IMR-90 (cell line): ENCODE data around the gene CCM2. TPM values are rescaled to one million over a fixed set of nuclear protein-coding genes. Genes with fewer than 3 reads are reported as not detected.

ENCODE experiments used
- ATAC-seq: fragments of 200-7000 bp; cut with Tn5 transposase; 2 replicates; pipeline ENCODE4 v1.9.1; 2020; ENCODE audit warnings: low read depth, mild to moderate bottlenecking, moderate library complexity
- BruUV-seq: library from RNA; stranded (reverse); fragments of 400-500 nt; replicated peaks from 2 replicates; lab custom pipeline; 2021; lab: Mats Ljungman, UMichigan
- CTCF ChIA-PET: fragments of 300-600 bp; formaldehyde crosslinking; extraction: SDS; loops from one replicate; lab custom pipeline; 2021; ENCODE audit warnings: antibody characterized with exemption; lab: Yijun Ruan, JAX
- POLR2A ChIA-PET: fragments of 300-600 bp; sonication (Branson Sonifier 250); formaldehyde crosslinking; loops from one replicate; lab custom pipeline; 2022; ENCODE audit warnings: antibody characterized with exemption; ENCODE audit not compliant: unreplicated experiment; lab: Charles Lee
- DNase-seq: peaks from one replicate; pipeline ENCODE4 v3.0.0; 2013
- H2AFZ ChIP-seq: replicated peaks from 2 replicates; pipeline ENCODE3; 2013; ENCODE audit warnings: low read length, mild to moderate bottlenecking; ENCODE audit not compliant: poor library complexity
- H2AK5ac ChIP-seq: 2 replicates; pipeline ENCODE4 v1.6.1; 2013; ENCODE audit warnings: low read depth, low read length, inconsistent platforms
- H2AK9ac ChIP-seq: replicated peaks from 2 replicates; pipeline ENCODE3; 2013; ENCODE audit warnings: mild to moderate bottlenecking, low read depth, low read length, moderate library complexity; ENCODE audit not compliant: poor library complexity
- H2BK120ac ChIP-seq: 2 replicates; pipeline ENCODE4 v1.6.1; 2013; ENCODE audit warnings: low read depth, low read length, inconsistent platforms
- H2BK15ac ChIP-seq: 3 replicates; pipeline ENCODE4 v1.6.1; 2013; ENCODE audit warnings: low read depth, low read length, inconsistent platforms
- H2BK20ac ChIP-seq: 2 replicates; pipeline ENCODE4 v1.6.1; 2013; ENCODE audit warnings: low read depth, mild to moderate bottlenecking, inconsistent platforms, low read length, moderate library complexity
- H2BK5ac ChIP-seq: 2 replicates; pipeline ENCODE4 v1.6.1; 2013; ENCODE audit warnings: mild to moderate bottlenecking, low read depth, low read length, inconsistent platforms; ENCODE audit not compliant: poor library complexity, severe bottlenecking
- H3K14ac ChIP-seq: replicated peaks from 2 replicates; pipeline ENCODE4 v1.6.1; 2013; ENCODE audit warnings: low read depth, low read length, inconsistent platforms
- H3K18ac ChIP-seq: 2 replicates; pipeline ENCODE4 v1.6.1; 2013; ENCODE audit warnings: low read depth, low read length, control low read depth
- H3K23ac ChIP-seq: 2 replicates; pipeline ENCODE4 v1.6.1; 2013; ENCODE audit warnings: low read depth, low read length, inconsistent platforms
- H3K27ac ChIP-seq: 2 replicates; pipeline ENCODE4 v1.5.1; 2013; ENCODE audit warnings: mild to moderate bottlenecking, control low read depth, low read length; ENCODE audit not compliant: insufficient read depth
- H3K27me3 ChIP-seq: 2 replicates; pipeline ENCODE4 v1.6.1; 2013; ENCODE audit warnings: low read length; ENCODE audit not compliant: control insufficient read depth, insufficient read depth
- H3K36me3 ChIP-seq: 2 replicates; pipeline ENCODE4 v1.6.1; 2013; ENCODE audit warnings: low read length, mixed read lengths; ENCODE audit not compliant: control insufficient read depth, insufficient read depth
- H3K4ac ChIP-seq: 2 replicates; pipeline ENCODE4 v1.6.1; 2013; ENCODE audit warnings: low read depth, low read length, inconsistent platforms
- H3K4me1 ChIP-seq: 2 replicates; pipeline ENCODE4 v1.6.1; 2013; ENCODE audit warnings: low read length, mixed read lengths; ENCODE audit not compliant: control insufficient read depth, insufficient read depth
- H3K4me2 ChIP-seq: 2 replicates; pipeline ENCODE4 v1.6.1; 2013; ENCODE audit warnings: low read depth, mild to moderate bottlenecking, control low read depth, low read length, moderate library complexity
- H3K4me3 ChIP-seq: 2 replicates; pipeline ENCODE4 v1.5.1; 2013; ENCODE audit warnings: low read depth, mild to moderate bottlenecking, control low read depth, low read length, moderate library complexity; ENCODE audit not compliant: insufficient read depth
- H3K56ac ChIP-seq: 2 replicates; pipeline ENCODE4 v1.6.1; 2013; ENCODE audit warnings: low read length, inconsistent platforms; ENCODE audit not compliant: insufficient read depth; ENCODE audit errors: extremely low read depth
- H3K79me1 ChIP-seq, 2 experiments: 2 replicates each; pipeline ENCODE4 v1.6.1; 2013; ENCODE audit warnings: low read length in 2 of 2, inconsistent platforms in 1 of 2, low read depth in 1 of 2
- H3K9ac ChIP-seq: 2 replicates; pipeline ENCODE4 v1.6.1; 2013; ENCODE audit warnings: low read depth, low read length, control low read depth
- H3K9me1 ChIP-seq: 2 replicates; pipeline ENCODE4 v1.6.1; 2013; ENCODE audit warnings: low read length, inconsistent platforms; ENCODE audit not compliant: insufficient read depth
- H3K9me3 ChIP-seq: 2 replicates; pipeline ENCODE4 v1.6.1; 2013; ENCODE audit warnings: low read length; ENCODE audit not compliant: control insufficient read depth, insufficient read depth
- H4K20me1 ChIP-seq: 2 replicates; pipeline ENCODE4 v1.6.1; 2013; ENCODE audit warnings: low read length, inconsistent platforms; ENCODE audit not compliant: insufficient read depth
- H4K5ac ChIP-seq: 2 replicates; pipeline ENCODE4 v1.6.1; 2013; ENCODE audit warnings: mild to moderate bottlenecking, low read depth, low read length, control low read depth
- H4K8ac ChIP-seq, 2 experiments: 2 replicates each; pipeline ENCODE4 v1.6.1; 2013; ENCODE audit warnings: low read depth in 2 of 2, low read length in 2 of 2, control low read depth in 1 of 2, inconsistent platforms in 1 of 2
- H4K91ac ChIP-seq: 2 replicates; pipeline ENCODE4 v1.6.1; 2013; ENCODE audit warnings: low read depth, low read length, inconsistent platforms; ENCODE audit not compliant: insufficient read depth
- BHLHE40 ChIP-seq: fragments of 150-350 bp; IDR thresholded peaks from 2 replicates; pipeline ENCODE4 v1.6.1; 2016; ENCODE audit warnings: mild to moderate bottlenecking, low read depth, low read length
- CHD1 ChIP-seq: IDR thresholded peaks from 2 replicates; pipeline ENCODE4 v1.6.1; 2012; ENCODE audit warnings: low read depth, low read length, improper control_type of control experiment
- MAZ ChIP-seq: IDR thresholded peaks from 2 replicates; pipeline ENCODE4 v1.6.1; 2012; ENCODE audit warnings: low read depth, mild to moderate bottlenecking, low read length, improper control_type of control experiment, moderate library complexity, borderline replicate concordance
- MXI1 ChIP-seq: IDR thresholded peaks from 2 replicates; pipeline ENCODE4 v1.6.1; 2012; ENCODE audit warnings: low read depth, mild to moderate bottlenecking, low read length, moderate library complexity, borderline replicate concordance
- RCOR1 ChIP-seq: IDR thresholded peaks from 2 replicates; pipeline ENCODE4 v1.6.1; 2012; ENCODE audit warnings: mild to moderate bottlenecking, low read length, improper control_type of control experiment; ENCODE audit not compliant: insufficient replicate concordance
- SMC3 ChIP-seq: fragments of 150-350 bp; IDR thresholded peaks from 2 replicates; pipeline ENCODE4 v1.6.1; 2016; ENCODE audit warnings: low read depth, mild to moderate bottlenecking, antibody characterized with exemption, low read length, moderate library complexity
- WGBS, 2 experiments: methylation state at CpG; one replicate each; pipeline versions ENCODE4 v1.1.5 to v1.1.7; 2013; ENCODE audit warnings: missing lambda C conversion rate in 2 of 2; ENCODE audit not compliant: insufficient read length in 1 of 2; ENCODE audit errors: extremely low coverage in 2 of 2; 5-methylcytosine and 5-hydroxymethylcytosine counted together
- dilution Hi-C: fragments of 300-500 bp; cut with HindIII; formaldehyde crosslinking; loops from one replicate; pipeline ENCODE4 v1.14.3; 2018; ENCODE audit warnings: low sequenced_read_pairs; ENCODE audit not compliant: unreplicated experiment
- in situ Hi-C: fragments of 300-500 bp; cut with MboI; formaldehyde crosslinking; loops from 3 replicates; pipeline ENCODE4 v1.14.3; 2019; ENCODE audit warnings: low sequenced_read_pairs, inconsistent platforms, mixed read lengths
- intact Hi-C: fragments of 100-400 bp; cut with micrococcal nuclease; formaldehyde crosslinking; loops from 2 replicates; pipeline ENCODE4 v1.10.0; 2022
- polyA plus RNA-seq, 3 experiments: library from polyadenylated mRNA; depleted of rRNA; stranded (reverse); fragments of >200 nt; gene quantifications; 2 replicates each; pipeline ENCODE4 v1.2.3, GENCODE V29; 2012; ENCODE audit warnings: low replicate concordance in 1 of 3
- total RNA-seq: library from RNA; depleted of rRNA; stranded (reverse); fragments of >200 nt; gene quantifications from 2 replicates; pipeline ENCODE4 v1.2.3, GENCODE V29; 2012
- TF ChIP-seq, protein P1 (sequence below): conservative IDR thresholded peaks from 2 replicates; pipeline ENCODE4 v1.5.1; 2012; ENCODE audit warnings: mild to moderate bottlenecking, low read depth, low read length, improper control_type of control experiment
- TF ChIP-seq, protein P2 (sequence below): fragments of 150-350 bp; IDR thresholded peaks from 2 replicates; pipeline ENCODE4 v1.6.1; 2016; ENCODE audit warnings: low read depth, mild to moderate bottlenecking, low read length, moderate library complexity, borderline replicate concordance
- TF ChIP-seq, protein P3 (sequence below): fragments of 150-350 bp; IDR thresholded peaks from 2 replicates; pipeline ENCODE4 v1.6.1; 2017; ENCODE audit warnings: mild to moderate bottlenecking, antibody characterized with exemption, low read length, low read depth

CCM2 gene
- total and polyA plus RNA-seq, 2 of the 4 experiments (the other 2 are of a cell fraction): 65.2 to 78.5 TPM

DNA sequence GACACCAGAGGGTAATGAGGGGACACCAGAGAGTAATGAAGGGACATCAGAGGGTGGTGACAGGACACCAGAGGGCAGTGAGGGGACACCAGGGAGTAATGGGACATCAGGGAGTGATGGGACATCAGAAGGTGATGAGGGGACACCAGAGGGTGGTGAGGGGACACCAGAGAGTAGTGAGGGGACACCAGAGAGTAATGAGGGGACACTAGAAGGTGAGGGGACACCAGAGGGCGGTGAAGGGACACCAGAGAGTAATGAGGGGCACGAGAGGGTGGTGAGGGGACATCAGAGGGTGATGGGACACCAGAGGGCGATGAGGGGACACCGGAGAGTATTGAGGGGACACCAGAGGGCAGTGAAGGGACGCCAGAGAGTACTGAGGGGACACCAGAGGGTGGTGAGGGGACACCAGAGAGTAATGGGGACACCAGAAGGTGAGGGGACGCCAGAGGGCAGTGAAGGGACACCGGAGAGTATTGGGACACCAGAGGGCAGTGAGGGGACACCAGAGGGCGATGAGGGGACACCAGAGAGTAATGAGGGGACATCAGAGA lies 78.2 kb downstream of the CCM2 start:
- DNase-seq: no peak
- Histone ChIP-seq H3K9ac (no peak overlapping the region), H4K8ac (no peak overlapping the region), H4K20me1 (peaks cover 4% of the 10 kb centered on the region; the same call in 1 of the 2 replicates), H2BK15ac (no peak overlapping the region), H3K56ac (no peak overlapping the region), H2BK20ac (no peak overlapping the region), H3K9me3 (no peaks in the 10 kb centered on the region), H3K4me1 (no peaks in the 10 kb centered on the region), H2BK5ac (no peak overlapping the region), H3K4ac (no peak overlapping the region), H2AFZ (peak overlapping the region; percentile 43), H4K5ac (no peak overlapping the region), H3K4me2 (no peak overlapping the region), H3K18ac (no peak overlapping the region), H3K23ac (no peak overlapping the region), H3K14ac (no peak overlapping the region), H3K4me3 (no peak overlapping the region), H2BK120ac (no peak overlapping the region), H3K79me1 (no peaks in the 10 kb centered on the region; a peak in 1 of 4 replicates), H3K27me3 (no peaks in the 10 kb centered on the region), H2AK5ac (no peak overlapping the region), H4K91ac (no peak overlapping the region), H2AK9ac (no peak overlapping the region), H3K9me1 (peaks cover 16% of the 10 kb centered on the region), H3K27ac (no peak overlapping the region), H3K36me3 (peaks cover 50% of the 10 kb centered on the region)
- 89% methylated on average over 7 of the region's 8 CpGs; no CpG with 5 or more reads in 1 of the 2 experiments for WGBS, 2 experiments
- TF ChIP-seq BHLHE40: no peak
- TF ChIP-seq CHD1: no peak
- TF ChIP-seq, protein P1, sequence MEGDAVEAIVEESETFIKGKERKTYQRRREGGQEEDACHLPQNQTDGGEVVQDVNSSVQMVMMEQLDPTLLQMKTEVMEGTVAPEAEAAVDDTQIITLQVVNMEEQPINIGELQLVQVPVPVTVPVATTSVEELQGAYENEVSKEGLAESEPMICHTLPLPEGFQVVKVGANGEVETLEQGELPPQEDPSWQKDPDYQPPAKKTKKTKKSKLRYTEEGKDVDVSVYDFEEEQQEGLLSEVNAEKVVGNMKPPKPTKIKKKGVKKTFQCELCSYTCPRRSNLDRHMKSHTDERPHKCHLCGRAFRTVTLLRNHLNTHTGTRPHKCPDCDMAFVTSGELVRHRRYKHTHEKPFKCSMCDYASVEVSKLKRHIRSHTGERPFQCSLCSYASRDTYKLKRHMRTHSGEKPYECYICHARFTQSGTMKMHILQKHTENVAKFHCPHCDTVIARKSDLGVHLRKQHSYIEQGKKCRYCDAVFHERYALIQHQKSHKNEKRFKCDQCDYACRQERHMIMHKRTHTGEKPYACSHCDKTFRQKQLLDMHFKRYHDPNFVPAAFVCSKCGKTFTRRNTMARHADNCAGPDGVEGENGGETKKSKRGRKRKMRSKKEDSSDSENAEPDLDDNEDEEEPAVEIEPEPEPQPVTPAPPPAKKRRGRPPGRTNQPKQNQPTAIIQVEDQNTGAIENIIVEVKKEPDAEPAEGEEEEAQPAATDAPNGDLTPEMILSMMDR: no peak
- TF ChIP-seq, protein P2, sequence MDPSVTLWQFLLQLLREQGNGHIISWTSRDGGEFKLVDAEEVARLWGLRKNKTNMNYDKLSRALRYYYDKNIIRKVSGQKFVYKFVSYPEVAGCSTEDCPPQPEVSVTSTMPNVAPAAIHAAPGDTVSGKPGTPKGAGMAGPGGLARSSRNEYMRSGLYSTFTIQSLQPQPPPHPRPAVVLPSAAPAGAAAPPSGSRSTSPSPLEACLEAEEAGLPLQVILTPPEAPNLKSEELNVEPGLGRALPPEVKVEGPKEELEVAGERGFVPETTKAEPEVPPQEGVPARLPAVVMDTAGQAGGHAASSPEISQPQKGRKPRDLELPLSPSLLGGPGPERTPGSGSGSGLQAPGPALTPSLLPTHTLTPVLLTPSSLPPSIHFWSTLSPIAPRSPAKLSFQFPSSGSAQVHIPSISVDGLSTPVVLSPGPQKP: no peak
- TF ChIP-seq, protein P3, sequence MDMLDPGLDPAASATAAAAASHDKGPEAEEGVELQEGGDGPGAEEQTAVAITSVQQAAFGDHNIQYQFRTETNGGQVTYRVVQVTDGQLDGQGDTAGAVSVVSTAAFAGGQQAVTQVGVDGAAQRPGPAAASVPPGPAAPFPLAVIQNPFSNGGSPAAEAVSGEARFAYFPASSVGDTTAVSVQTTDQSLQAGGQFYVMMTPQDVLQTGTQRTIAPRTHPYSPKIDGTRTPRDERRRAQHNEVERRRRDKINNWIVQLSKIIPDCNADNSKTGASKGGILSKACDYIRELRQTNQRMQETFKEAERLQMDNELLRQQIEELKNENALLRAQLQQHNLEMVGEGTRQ: no peak
- no peak for TF ChIP-seq MAZ
- TF ChIP-seq RCOR1: no peak
- TF ChIP-seq SMC3: no peak
- TF ChIP-seq MXI1: no peak
- ChIA-PET CTCF (no interaction called here), POLR2A (no interaction called here)
- BruUV-seq: no TSS peak
- dilution Hi-C loops (no loop called here), in situ Hi-C loops (no loop called here), intact Hi-C loops (no loop called here)
- ATAC-seq: no peak
